CD4-positive, alpha-beta memory T cell (primary cell): ENCODE measurements around the gene SHROOM2. TPM values are rescaled to one million over a fixed set of nuclear protein-coding genes. Genes with fewer than 3 reads are reported as not detected.
"Not testable (repeated sequence)": the region's sequence is repeated elsewhere in the genome, so short reads cannot be mapped to it uniquely, and the experiment has no call there.

Source experiments
- CTCF ChIA-PET: fragments of 350-600 bp; sonication (Branson Sonifier 250); formaldehyde crosslinking; loops from one replicate; lab custom pipeline; 2021; ENCODE audit warnings: inconsistent platforms; ENCODE audit not compliant: partially characterized antibody; lab: Charles Lee
- POLR2A ChIA-PET: fragments of 350-600 bp; sonication (Branson Sonifier 250); formaldehyde crosslinking; loops from one replicate; lab custom pipeline; 2021; ENCODE audit not compliant: partially characterized antibody; lab: Charles Lee
- DNase-seq, 5 donors: peaks; one replicate each; pipeline versions ENCODE4 v3.0.0 to v3.0.0-alpha.2; 2020 to 2022; ENCODE audit warnings: mixed read lengths in 1 of 5
- H3K27ac ChIP-seq: one replicate; pipeline ENCODE4 v1.7.0; 2013; ENCODE audit warnings: low read depth, low read length
- H3K27me3 ChIP-seq: 2 replicates; pipeline ENCODE4 v1.7.0; 2013; ENCODE audit warnings: mild to moderate bottlenecking, low read length, moderate library complexity; ENCODE audit not compliant: insufficient read depth
- H3K36me3 ChIP-seq: 2 replicates; pipeline ENCODE4 v1.7.0; 2013; ENCODE audit warnings: mild to moderate bottlenecking, low read length, moderate library complexity; ENCODE audit not compliant: insufficient read depth
- H3K4me1 ChIP-seq: 2 replicates; pipeline ENCODE4 v1.7.0; 2013; ENCODE audit warnings: mild to moderate bottlenecking, low read length, moderate library complexity; ENCODE audit not compliant: insufficient read depth
- H3K4me3 ChIP-seq, 2 donors: one replicate each; pipeline ENCODE4 v1.7.0; 2013; ENCODE audit warnings: low read length in 2 of 2, mild to moderate bottlenecking in 1 of 2
- H3K9me3 ChIP-seq, 2 donors: one replicate each; pipeline ENCODE4 v1.7.0; 2013; ENCODE audit warnings: low read length in 2 of 2, control low read depth in 1 of 2; ENCODE audit not compliant: control insufficient read depth in 1 of 2
- H3K27ac Mint-ChIP-seq, 7 donors: one replicate each; pipeline ENCODE4 v1.8.0; 2020 to 2021; ENCODE audit warnings: mixed read lengths in 7 of 7, mild to moderate bottlenecking in 6 of 7, inconsistent platforms in 3 of 7, moderate library complexity in 3 of 7
- H3K27me3 Mint-ChIP-seq, 2 donors: one replicate each; pipeline ENCODE4 v1.8.0; 2020 to 2021; ENCODE audit warnings: mixed read lengths in 2 of 2
- H3K36me3 Mint-ChIP-seq, 2 donors: one replicate each; pipeline ENCODE4 v1.8.0; 2020 to 2021; ENCODE audit warnings: mixed read lengths in 2 of 2, inconsistent platforms in 1 of 2, mild to moderate bottlenecking in 1 of 2
- H3K4me1 Mint-ChIP-seq, 4 donors: one replicate each; pipeline ENCODE4 v1.8.0; 2020 to 2021; ENCODE audit warnings: mixed read lengths in 4 of 4, mild to moderate bottlenecking in 1 of 4
- H3K4me3 Mint-ChIP-seq, 8 donors: one replicate each; pipeline ENCODE4 v1.8.0; 2020 to 2021; ENCODE audit warnings: mixed read lengths in 8 of 8, mild to moderate bottlenecking in 7 of 8, moderate library complexity in 6 of 8, inconsistent platforms in 3 of 8
- H3K9me3 Mint-ChIP-seq, 8 donors: one replicate each; pipeline ENCODE4 v1.8.0; 2020 to 2021; ENCODE audit warnings: mixed read lengths in 8 of 8, mild to moderate bottlenecking in 5 of 8, inconsistent platforms in 3 of 8, moderate library complexity in 1 of 8
- intact Hi-C: fragments of 100-400 bp; cut with micrococcal nuclease; formaldehyde crosslinking; loops from one replicate; pipeline ENCODE4 v1.15.1; 2023
- polyA plus RNA-seq, 2 donors: library from polyadenylated mRNA; unstranded; fragments of 300-500 nt; fragmentation: Illumina TruSeq; gene quantifications; one replicate each; pipeline ENCODE4 v1.2.3, GENCODE V29; 2021
- total RNA-seq, 2 experiments: library from RNA; stranded (reverse); gene quantifications; one replicate each; pipeline ENCODE4 v1.2.3, GENCODE V29; 2021

The SHROOM2 gene
- total and polyA plus RNA-seq, 4 experiments from 2014 or later: not detected

GRCh38 chrX:9765737-9766097 lies 20.5 kb upstream of the SHROOM2 start, which contains the start of gene GPR143:
Gene GPR143 (minus strand): TSS chrX:9765847. CDS start chrX:9765817, 30 bp downstream.
- Mint-ChIP-seq H3K9me3 (no peaks in the 10 kb centered on the region), H3K4me3 (no peak within 1 kb of the TSS), H3K27me3 (peaks cover 7% of the 10 kb centered on the region in 2 donors), H3K4me1 (no peaks in the 10 kb centered on the region), H3K27ac (no peak within 1 kb of the TSS), H3K36me3 (no peaks in the 10 kb centered on the region)
- Histone ChIP-seq H3K9me3 (no peaks in the 10 kb centered on the region), H3K27me3 (no peaks in the 10 kb centered on the region), H3K4me1 (no peaks in the 10 kb centered on the region), H3K36me3 (no peaks in the 10 kb centered on the region), H3K4me3 (no peak within 1 kb of the TSS), H3K27ac (no peak within 1 kb of the TSS)
- POLR2A ChIA-PET: no interaction called here
- intact Hi-C loops: no loop called here
- CTCF ChIA-PET: no interaction called here
- DNase-seq: no peak

- no peaks in the 10 kb centered on the region for H3K27me3 ChIP-seq
- Mint-ChIP-seq H3K4me3 (peak overlapping the region in 1 of 8 donors; percentile 26), H3K9me3 (peaks cover 0 to 2% (median 0%) of the 10 kb centered on the region in 8 donors), H3K36me3 (no peaks in the 10 kb centered on the region), H3K27ac (no peak overlapping the region), H3K27me3 (peaks cover 7% of the 10 kb centered on the region in 2 donors), H3K4me1 (no peaks in the 10 kb centered on the region)
- H3K27ac ChIP-seq: no peak overlapping the region
- no peaks in the 10 kb centered on the region for H3K36me3 ChIP-seq
- H3K4me1 ChIP-seq: no peaks in the 10 kb centered on the region
- no peak for DNase-seq
- H3K9me3 ChIP-seq: no peaks in the 10 kb centered on the region
- no peak overlapping the region for H3K4me3 ChIP-seq
- intact Hi-C loops: no loop called here
- ChIA-PET CTCF (no interaction called here), POLR2A (no interaction called here)
Observed at GRCh38 chrX:9767375-9767774, 18.9 kb upstream of the SHROOM2 start.

GRCh38 chrX:9768321-9768839 lies 17.8 kb upstream of the SHROOM2 start:
- POLR2A ChIA-PET, H3K4me1 Mint-ChIP-seq, H3K27me3 Mint-ChIP-seq, H3K4me3 ChIP-seq, H3K27ac Mint-ChIP-seq, DNase-seq, H3K36me3 Mint-ChIP-seq, CTCF ChIA-PET, H3K27me3 ChIP-seq, H3K36me3 ChIP-seq, H3K27ac ChIP-seq, H3K4me3 Mint-ChIP-seq, intact Hi-C loops, H3K4me1 ChIP-seq, H3K9me3 ChIP-seq, H3K9me3 Mint-ChIP-seq: not testable (repeated sequence)

GRCh38 chrX:9770319-9770718 lies 15.9 kb upstream of the SHROOM2 start:
- Histone ChIP-seq H3K27me3 (no peaks in the 10 kb centered on the region), H3K4me1 (no peaks in the 10 kb centered on the region), H3K27ac (no peak overlapping the region), H3K9me3 (no peaks in the 10 kb centered on the region), H3K4me3 (no peak overlapping the region), H3K36me3 (no peaks in the 10 kb centered on the region)
- Mint-ChIP-seq H3K36me3 (no peaks in the 10 kb centered on the region), H3K4me3 (no peak overlapping the region), H3K27ac (no peak overlapping the region), H3K27me3 (peaks cover 8 to 10% of the 10 kb centered on the region in 2 donors), H3K9me3 (peaks cover 0 to 3% (median 0%) of the 10 kb centered on the region in 8 donors), H3K4me1 (no peaks in the 10 kb centered on the region)
- no peak for DNase-seq
- POLR2A ChIA-PET: no interaction called here
- CTCF ChIA-PET: no interaction called here
- intact Hi-C loops: no loop called here

GRCh38 chrX:9772943-9773342 lies 13.3 kb upstream of the SHROOM2 start:
- no peak for DNase-seq
- CTCF ChIA-PET: no interaction called here

GRCh38 chrX:9775930-9776329 lies 10.3 kb upstream of the SHROOM2 start:
- H3K27me3 ChIP-seq: no peaks in the 10 kb centered on the region
- CTCF ChIA-PET: no interaction called here
- H3K27ac Mint-ChIP-seq: no peak overlapping the region
- H3K9me3 ChIP-seq: no peaks in the 10 kb centered on the region
- H3K27ac ChIP-seq: no peak overlapping the region
- POLR2A ChIA-PET: no interaction called here
- no peak overlapping the region for H3K4me3 ChIP-seq
- peaks cover 0 to 3% (median 0%) of the 10 kb centered on the region in 8 donors for H3K9me3 Mint-ChIP-seq
- no peak for DNase-seq
- H3K4me3 Mint-ChIP-seq: no peak overlapping the region
- intact Hi-C loops: no loop called here
- no peaks in the 10 kb centered on the region for H3K4me1 ChIP-seq
- H3K4me1 Mint-ChIP-seq: no peaks in the 10 kb centered on the region
- no peaks in the 10 kb centered on the region for H3K36me3 Mint-ChIP-seq
- no peaks in the 10 kb centered on the region for H3K36me3 ChIP-seq
- H3K27me3 Mint-ChIP-seq: peaks cover 4 to 11% of the 10 kb centered on the region in 2 donors

More at GRCh38 chrX:9772943-9773342, 13.3 kb upstream of the SHROOM2 start:
- intact Hi-C loops: no loop called here
- Mint-ChIP-seq H3K9me3 (peaks cover 0 to 3% (median 0%) of the 10 kb centered on the region in 8 donors), H3K36me3 (no peaks in the 10 kb centered on the region), H3K4me1 (no peaks in the 10 kb centered on the region), H3K4me3 (no peak overlapping the region), H3K27me3 (peaks cover 4 to 8% of the 10 kb centered on the region in 2 donors), H3K27ac (no peak overlapping the region)
- no peaks in the 10 kb centered on the region for H3K27me3 ChIP-seq
- no peaks in the 10 kb centered on the region for H3K4me1 ChIP-seq
- POLR2A ChIA-PET: no interaction called here
- H3K36me3 ChIP-seq: no peaks in the 10 kb centered on the region
- H3K27ac ChIP-seq: no peak overlapping the region
- no peaks in the 10 kb centered on the region for H3K9me3 ChIP-seq
- H3K4me3 ChIP-seq: no peak overlapping the region

GRCh38 chrX:9781941-9782340 lies 4.3 kb upstream of the SHROOM2 start:
- no peak overlapping the region for H3K27ac ChIP-seq
- no peak for DNase-seq
- H3K27me3 ChIP-seq: no peaks in the 10 kb centered on the region
- no peak overlapping the region for H3K4me3 ChIP-seq
- H3K9me3 ChIP-seq: no peaks in the 10 kb centered on the region
- intact Hi-C loops: no loop called here
- H3K9me3 Mint-ChIP-seq: peaks cover 0 to 4% (median 0%) of the 10 kb centered on the region in 8 donors
- H3K4me1 ChIP-seq: no peaks in the 10 kb centered on the region
- no peak overlapping the region for H3K4me3 Mint-ChIP-seq
- ChIA-PET CTCF (no interaction called here), POLR2A (no interaction called here)
- no peaks in the 10 kb centered on the region for H3K36me3 ChIP-seq
- H3K4me1 Mint-ChIP-seq: peaks cover 0 to 8% (median 0%) of the 10 kb centered on the region in 4 donors
- H3K27ac Mint-ChIP-seq: no peak overlapping the region
- no peaks in the 10 kb centered on the region for H3K36me3 Mint-ChIP-seq
- peaks cover under 1 to 4% of the 10 kb centered on the region in 2 donors for H3K27me3 Mint-ChIP-seq
